SK-N-MC (cell line): ENCODE results near the gene CD69.
"Not testable (repeated sequence)": the region's sequence is repeated elsewhere in the genome, so short reads cannot be mapped to it uniquely, and the experiment has no call there.

Experiments used
- DNase-seq: peaks from one replicate; pipeline ENCODE4 v3.0.0-alpha.2; 2011; ENCODE audit warnings: low read depth, low spot score
- H3K27ac ChIP-seq: fragments of 200-600 bp; sonication (generic); 2 replicates; pipeline ENCODE4 v1.5.1; 2016; ENCODE audit warnings: mixed run types
- H3K36me3 ChIP-seq: fragments of 200-600 bp; sonication (generic); 2 replicates; pipeline ENCODE4 v1.6.1; 2017; ENCODE audit warnings: antibody characterized with exemption, low read length, mixed read lengths; ENCODE audit not compliant: insufficient read depth
- H3K4me3 ChIP-seq: fragments of 200-600 bp; sonication (generic); 2 replicates; pipeline ENCODE4 v1.5.1; 2016
- H3K9ac ChIP-seq: fragments of 200-600 bp; sonication (generic); 2 replicates; pipeline ENCODE4 v1.8.0; 2017; ENCODE audit warnings: mixed run types, mixed read lengths; ENCODE audit not compliant: insufficient read length
- H3K9me3 ChIP-seq: fragments of 200-600 bp; sonication (generic); 2 replicates; pipeline ENCODE4 v1.6.1; 2017; ENCODE audit warnings: low read depth, mild to moderate bottlenecking, antibody characterized with exemption, low read length, moderate library complexity, mixed read lengths
- EZH2 ChIP-seq: fragments of 200-600 bp; sonication (generic); IDR thresholded peaks from one replicate; pipeline ENCODE4 v1.6.1; 2017; ENCODE audit warnings: antibody characterized with exemption
- FOXP2 ChIP-seq: optimal IDR thresholded peaks from 2 replicates; pipeline ENCODE3; 2011; ENCODE audit warnings: mild to moderate bottlenecking, moderate library complexity; ENCODE audit not compliant: insufficient read depth; ENCODE audit errors: extremely low read length, control extremely low read depth
- POLR2AphosphoS5 ChIP-seq: IDR thresholded peaks from 2 replicates; pipeline ENCODE4 v1.6.1; 2012; ENCODE audit warnings: mild to moderate bottlenecking, low read depth, low read length, borderline replicate concordance

CD69 gene

DNA sequence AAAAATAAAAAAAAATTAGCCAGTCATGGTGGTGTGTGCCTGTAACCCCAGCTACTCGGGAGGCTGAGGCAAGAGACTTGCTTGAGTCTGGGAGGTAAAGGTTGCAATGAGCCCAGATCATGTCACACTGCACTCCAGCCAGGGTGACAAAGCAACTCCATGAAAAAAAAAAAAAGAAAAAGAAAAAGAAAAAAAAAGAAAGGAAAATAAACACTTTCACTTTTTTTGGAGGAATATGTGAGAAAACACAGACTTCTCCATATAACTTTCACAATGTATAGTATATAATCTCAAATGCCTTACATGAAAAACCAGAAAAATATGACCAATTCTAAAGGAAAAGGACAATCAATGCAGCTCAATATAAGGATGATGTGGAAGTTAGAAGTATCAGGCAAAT, 36.7 kb downstream of the CD69 start:
- H3K27ac ChIP-seq: no peak overlapping the region
- H3K36me3 ChIP-seq: no peaks in the 10 kb centered on the region
- DNase-seq: no peak
- TF ChIP-seq FOXP2 (no peak), POLR2AphosphoS5 (no peak), EZH2 (no peak)
- H3K9ac ChIP-seq: no peak overlapping the region
- no peaks in the 10 kb centered on the region for H3K9me3 ChIP-seq
- H3K4me3 ChIP-seq: no peak overlapping the region

- Histone ChIP-seq H3K9ac (no peak overlapping the region), H3K4me3 (no peak overlapping the region)
- no peak for DNase-seq
Observed at GRCh38 chr12:9721394-9722092, 39.2 kb downstream of the CD69 start.

GRCh38 chr12:9719790-9720189, 40.9 kb downstream of the CD69 start:
- no peak for TF ChIP-seq POLR2AphosphoS5
- TF ChIP-seq EZH2: no peak
- no peak for TF ChIP-seq FOXP2
- Histone ChIP-seq H3K27ac (no peak overlapping the region), H3K9ac (no peak overlapping the region), H3K4me3 (no peak overlapping the region), H3K9me3 (no peaks in the 10 kb centered on the region), H3K36me3 (no peaks in the 10 kb centered on the region)
- no peak for DNase-seq

More at GRCh38 chr12:9721394-9722092, 39.2 kb downstream of the CD69 start:
- Histone ChIP-seq H3K36me3 (no peaks in the 10 kb centered on the region), H3K27ac (no peak overlapping the region), H3K9me3 (no peaks in the 10 kb centered on the region)
- no peak for TF ChIP-seq FOXP2
- no peak for TF ChIP-seq EZH2

DNA sequence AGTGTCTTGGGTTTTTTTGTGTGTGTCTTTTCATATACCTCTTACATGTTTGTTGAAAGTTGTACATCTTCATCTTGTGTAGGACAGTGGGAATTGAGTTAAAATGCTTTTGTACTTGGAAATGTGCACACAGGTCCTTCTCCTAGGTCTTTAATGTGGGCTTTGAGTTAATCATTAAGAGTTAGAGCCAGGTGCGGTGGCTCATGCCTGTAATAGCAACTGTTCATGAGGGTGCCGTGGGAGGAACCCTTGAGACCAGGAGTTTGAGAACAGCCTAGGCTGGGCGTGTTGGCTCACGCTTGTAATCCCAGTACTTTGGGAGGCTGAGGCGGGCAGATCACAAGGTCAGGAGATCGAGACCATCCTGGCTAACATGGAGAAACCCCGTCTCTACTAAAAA, 41.7 kb downstream of the CD69 start:
- Histone ChIP-seq H3K36me3 (no peaks in the 10 kb centered on the region), H3K9ac (no peak overlapping the region), H3K27ac (no peak overlapping the region), H3K9me3 (no peaks in the 10 kb centered on the region), H3K4me3 (no peak overlapping the region)
- TF ChIP-seq POLR2AphosphoS5: no peak
- TF ChIP-seq EZH2: no peak
- TF ChIP-seq FOXP2: no peak
- no peak for DNase-seq

DNA sequence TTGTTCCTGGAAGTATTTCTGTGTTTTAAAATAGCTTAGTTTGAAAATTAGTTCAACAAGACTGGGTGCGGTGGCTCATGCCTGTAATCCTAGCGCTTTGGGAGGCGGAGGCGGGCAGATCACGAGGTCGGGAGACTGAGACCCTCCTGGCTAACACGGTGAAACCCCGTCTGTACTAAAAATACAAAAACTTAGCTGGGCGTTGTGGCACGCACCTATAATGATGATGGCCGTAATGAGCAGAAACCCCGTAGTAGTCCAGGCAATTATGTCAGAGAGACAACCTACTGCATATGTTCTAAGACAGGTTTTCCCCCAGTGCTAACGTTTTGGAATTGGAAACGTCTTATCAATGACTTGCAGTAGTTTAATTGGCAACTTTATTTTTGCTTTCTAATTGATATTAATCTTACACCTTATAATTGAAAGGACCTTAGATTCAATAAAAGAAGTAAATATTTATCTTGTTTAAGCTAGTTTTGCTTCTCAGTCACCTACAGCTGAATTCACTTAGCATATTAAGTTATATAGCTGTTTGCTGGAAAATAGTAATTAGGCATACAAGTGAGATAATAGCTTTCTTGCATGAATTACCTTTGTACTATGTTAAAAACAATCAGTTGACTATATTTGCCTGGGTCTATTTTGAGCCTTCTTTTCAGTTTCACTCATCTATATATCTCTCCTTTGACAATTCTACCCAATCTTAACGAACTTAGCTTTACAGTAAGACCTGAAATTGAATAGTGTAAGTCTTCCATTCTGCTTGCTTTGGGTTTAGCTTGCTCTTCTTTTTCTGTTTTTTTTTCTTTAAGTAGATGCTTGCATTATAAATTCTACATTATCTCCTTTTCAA, 43.4 kb downstream of the CD69 start:
- H3K9me3 ChIP-seq: no peaks in the 10 kb centered on the region
- no peaks in the 10 kb centered on the region for H3K36me3 ChIP-seq
- no peak for TF ChIP-seq EZH2
- TF ChIP-seq FOXP2: no peak
- TF ChIP-seq POLR2AphosphoS5: no peak
- H3K4me3 ChIP-seq: no peak overlapping the region
- DNase-seq: no peak
- H3K9ac ChIP-seq: no peak overlapping the region
- no peak overlapping the region for H3K27ac ChIP-seq

DNA sequence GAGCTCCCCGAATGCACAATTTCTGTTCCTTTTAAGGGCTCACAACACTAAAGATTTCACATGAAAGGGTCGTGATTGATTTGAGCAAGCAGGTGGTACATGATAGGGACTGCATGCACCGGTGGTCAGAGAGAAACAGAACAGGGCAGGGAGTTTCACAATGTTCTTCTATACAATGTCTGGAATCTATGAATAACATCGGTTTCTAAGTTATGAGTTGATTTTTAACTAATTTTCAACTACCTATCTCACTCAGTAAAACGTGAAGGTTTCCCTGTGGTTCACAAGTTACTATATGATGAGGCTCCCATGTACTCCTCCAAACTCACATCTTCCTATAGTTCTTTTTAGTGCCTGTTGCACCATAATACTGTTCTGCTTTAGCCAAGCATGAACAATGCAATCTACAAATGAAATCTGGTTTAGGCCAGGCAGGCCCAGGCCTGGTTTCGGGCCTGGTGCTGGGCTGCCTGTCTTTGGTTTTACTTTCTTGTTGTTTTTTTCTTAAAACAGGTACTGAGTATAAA, 47.6 kb downstream of the CD69 start:
- not testable (repeated sequence) for H3K9ac ChIP-seq, H3K36me3 ChIP-seq, DNase-seq, H3K4me3 ChIP-seq, H3K9me3 ChIP-seq, H3K27ac ChIP-seq

DNA sequence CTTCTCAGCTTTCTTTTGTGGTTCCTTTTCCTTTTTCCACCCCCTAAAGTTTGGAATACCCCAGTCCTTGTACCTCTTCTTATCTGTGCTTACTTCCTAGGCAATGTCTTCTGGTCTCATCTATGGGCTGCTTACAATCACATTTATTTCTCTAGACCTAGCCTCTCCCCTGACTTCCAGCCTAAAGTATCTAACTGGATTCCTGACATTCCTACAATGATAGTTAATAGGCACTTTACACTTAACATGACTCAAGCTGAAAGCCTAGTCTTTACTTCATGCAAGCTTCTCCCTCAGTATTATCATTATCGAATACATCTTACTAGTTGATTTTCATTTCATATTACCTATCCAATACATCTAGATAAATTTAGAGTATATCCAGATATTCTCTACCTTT, 49.0 kb downstream of the CD69 start:
- no peak for TF ChIP-seq EZH2
- TF ChIP-seq POLR2AphosphoS5: no peak
- no peak for TF ChIP-seq FOXP2
- H3K9ac ChIP-seq: no peak overlapping the region
- no peak overlapping the region for H3K4me3 ChIP-seq
- H3K36me3 ChIP-seq: no peaks in the 10 kb centered on the region
- DNase-seq: no peak
- no peaks in the 10 kb centered on the region for H3K9me3 ChIP-seq
- no peak overlapping the region for H3K27ac ChIP-seq

DNA sequence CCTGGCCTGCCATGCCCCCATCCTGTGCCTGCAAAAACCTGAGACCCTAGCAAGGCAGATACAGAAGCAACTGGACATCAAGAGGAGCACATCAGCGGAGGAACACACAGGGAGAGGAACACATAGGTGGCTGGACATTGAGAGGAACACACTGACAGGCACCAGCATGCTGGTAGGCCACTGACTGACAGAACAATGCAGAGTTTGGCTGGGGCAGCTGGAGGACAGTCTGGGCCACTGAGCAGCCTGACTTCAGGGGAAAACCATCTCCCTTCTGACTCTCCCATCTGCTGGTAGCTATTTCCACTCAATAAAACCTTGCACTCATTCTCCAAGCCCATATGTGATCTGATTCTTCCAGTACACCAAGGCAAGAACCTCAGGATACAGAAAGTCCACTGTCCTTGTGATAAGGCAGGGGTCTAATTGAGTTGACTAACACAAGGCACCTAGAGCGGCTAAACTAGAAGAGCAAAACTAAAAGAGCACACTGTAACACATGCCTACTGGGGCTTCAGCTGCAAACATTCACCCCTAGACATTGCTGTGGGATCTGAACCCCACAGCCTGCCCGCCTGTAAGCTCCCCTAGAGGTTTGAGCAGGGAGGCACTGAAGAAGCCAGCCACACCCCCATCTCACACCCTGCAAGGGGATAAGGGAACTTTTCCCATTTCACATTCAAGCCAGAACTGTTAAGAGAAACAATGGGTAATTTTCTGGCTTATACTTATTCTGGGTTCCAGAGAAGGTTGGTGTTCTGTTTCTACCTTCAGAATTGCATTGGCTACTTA, 49.9 kb downstream of the CD69 start:
- TF ChIP-seq EZH2 (no peak), POLR2AphosphoS5 (no peak), FOXP2 (no peak)
- no peaks in the 10 kb centered on the region for H3K9me3 ChIP-seq
- H3K4me3 ChIP-seq: no peak overlapping the region
- no peak for DNase-seq
- no peaks in the 10 kb centered on the region for H3K36me3 ChIP-seq
- no peak overlapping the region for H3K9ac ChIP-seq
- no peak overlapping the region for H3K27ac ChIP-seq
